CD4-positive, alpha-beta T cell (primary cell): ENCODE data around the gene HHAT. TPM values are rescaled to one million over a fixed set of nuclear protein-coding genes. Genes with fewer than 3 reads are reported as not detected.

ENCODE experiments used
- ATAC-seq: fragments of 200-7000 bp; cut with Tn5 transposase; one replicate; pipeline ENCODE4 v1.10.0; 2022; ENCODE audit warnings: mild to moderate bottlenecking; ENCODE audit not compliant: poor library complexity
- CTCF ChIA-PET: fragments of 350-600 bp; sonication (Branson Sonifier 250); formaldehyde crosslinking; loops from one replicate; lab custom pipeline; 2021; ENCODE audit warnings: antibody characterized with exemption, inconsistent platforms; lab: Charles Lee
- POLR2A ChIA-PET: fragments of 350-600 bp; sonication (Branson Sonifier 250); formaldehyde crosslinking; loops from one replicate; lab custom pipeline; 2021; ENCODE audit warnings: antibody characterized with exemption, inconsistent platforms; lab: Charles Lee
- DNase-seq, 14 experiments: peaks; one replicate each; pipeline ENCODE4 v3.0.0-alpha.2; 2013 to 2020; ENCODE audit warnings: mixed read lengths in 2 of 14
- H3K27ac ChIP-seq, 2 donors: one replicate each; pipeline versions ENCODE4 v1.5.1 to v1.7.0; 2013; ENCODE audit warnings: low read length in 2 of 2, low read depth in 1 of 2, mild to moderate bottlenecking in 1 of 2
- H3K27me3 ChIP-seq, 2 experiments: 1 replicate in 1 of 2; 2 replicates in 1 of 2; pipeline versions ENCODE4 v1.6.1 to v1.7.0; 2013; ENCODE audit warnings: low read length in 2 of 2, control low read depth in 1 of 2, mild to moderate bottlenecking in 1 of 2, moderate library complexity in 1 of 2; ENCODE audit not compliant: insufficient read depth in 2 of 2, control insufficient read depth in 1 of 2
- H3K36me3 ChIP-seq: one replicate; pipeline ENCODE4 v1.6.1; 2013; ENCODE audit warnings: low read length, control low read depth; ENCODE audit not compliant: insufficient read depth
- H3K4me1 ChIP-seq: one replicate; pipeline ENCODE4 v1.6.1; 2013; ENCODE audit warnings: low read length, control low read depth; ENCODE audit not compliant: insufficient read depth
- H3K4me3 ChIP-seq: one replicate; pipeline ENCODE4 v1.5.1; 2013; ENCODE audit warnings: mild to moderate bottlenecking, low read length, moderate library complexity
- H3K9me3 ChIP-seq, 2 experiments: 1 replicate in 1 of 2; 2 replicates in 1 of 2; pipeline versions ENCODE4 v1.6.1 to v1.7.0; 2013; ENCODE audit warnings: low read length in 2 of 2, mild to moderate bottlenecking in 2 of 2, control low read depth in 1 of 2, moderate library complexity in 1 of 2; ENCODE audit not compliant: control insufficient read depth in 1 of 2, insufficient read depth in 1 of 2
- H3K27ac Mint-ChIP-seq: one replicate; pipeline ENCODE4 v1.8.0; 2020; ENCODE audit warnings: mixed read lengths
- H3K27me3 Mint-ChIP-seq: one replicate; pipeline ENCODE4 v1.8.0; 2021; ENCODE audit warnings: mixed read lengths
- H3K36me3 Mint-ChIP-seq: one replicate; pipeline ENCODE4 v1.8.0; 2021; ENCODE audit warnings: low read depth, mixed read lengths
- H3K4me1 Mint-ChIP-seq: one replicate; pipeline ENCODE4 v1.8.0; 2021; ENCODE audit warnings: low read depth, mixed read lengths
- H3K4me3 Mint-ChIP-seq: one replicate; pipeline ENCODE4 v1.8.0; 2020; ENCODE audit warnings: mild to moderate bottlenecking, mixed read lengths
- H3K9me3 Mint-ChIP-seq: one replicate; pipeline ENCODE4 v1.8.0; 2020; ENCODE audit warnings: mixed read lengths
- CTCF ChIP-seq: fragments of 200-600 bp; IDR thresholded peaks from one replicate; pipeline ENCODE4 v1.8.0; 2022; ENCODE audit warnings: antibody characterized with exemption, mild to moderate bottlenecking
- intact Hi-C, 2 experiments: fragments of 100-400 bp; cut with DNase I in 1 of 2; cut with micrococcal nuclease in 1 of 2; formaldehyde crosslinking; loops; one replicate each; pipeline versions ENCODE4 v1.15.1 to v1.9.0; 2023 to 2025; cut with DNase I, micrococcal nuclease
- total RNA-seq, 174 experiments: library from RNA in 2 of 174; stranded (reverse) in 2 of 174; gene quantifications; one replicate each; pipeline ENCODE4 v1.2.3 and lab custom pipeline; 2021 to 2026

HHAT gene
- total RNA-seq, 2 experiments from 2014 or later: 3.1 to 3.3 TPM

- DNase-seq: no peak
- Histone ChIP-seq H3K4me1 (peaks cover 10% of the 10 kb centered on the region), H3K4me3 (no peak overlapping the region), H3K27me3 (peaks cover 22 to 25% of the 10 kb centered on the region in 2 experiments), H3K27ac (no peak overlapping the region), H3K36me3 (no peaks in the 10 kb centered on the region), H3K9me3 (peaks cover 0 to 5% of the 10 kb centered on the region in 2 experiments)
- Mint-ChIP-seq H3K4me3 (no peak overlapping the region), H3K27me3 (peaks cover 60% of the 10 kb centered on the region), H3K36me3 (no peaks in the 10 kb centered on the region), H3K4me1 (no peaks in the 10 kb centered on the region), H3K9me3 (no peaks in the 10 kb centered on the region), H3K27ac (no peak overlapping the region)
- TF ChIP-seq CTCF: no peak
- POLR2A ChIA-PET: no interaction called here
- intact Hi-C loops: no loop called here
- CTCF ChIA-PET: no interaction called here
- ATAC-seq: no peak
Measured at GRCh38 chr1:210296682-210297081, 32.0 kb upstream of the HHAT start.

GRCh38 chr1:210298296-210298695, 30.4 kb upstream of the HHAT start:
- no peaks in the 10 kb centered on the region for H3K36me3 ChIP-seq
- no peak overlapping the region for H3K27ac ChIP-seq
- TF ChIP-seq CTCF: no peak
- Mint-ChIP-seq H3K4me1 (no peaks in the 10 kb centered on the region), H3K9me3 (no peaks in the 10 kb centered on the region), H3K4me3 (no peak overlapping the region), H3K27me3 (peaks cover 56% of the 10 kb centered on the region), H3K36me3 (no peaks in the 10 kb centered on the region), H3K27ac (no peak overlapping the region)
- peaks cover 11% of the 10 kb centered on the region in 2 experiments for H3K27me3 ChIP-seq
- no peak overlapping the region for H3K4me3 ChIP-seq
- ChIA-PET POLR2A (no interaction called here), CTCF (no interaction called here)
- no peak for ATAC-seq
- no peaks in the 10 kb centered on the region for H3K4me1 ChIP-seq
- intact Hi-C loops: no loop called here
- no peaks in the 10 kb centered on the region for H3K9me3 ChIP-seq
- DNase-seq: no peak

- H3K4me1 Mint-ChIP-seq: no peaks in the 10 kb centered on the region
Measured at GRCh38 chr1:210298936-210299335, 29.8 kb upstream of the HHAT start.

More at GRCh38 chr1:210298936-210299335, 29.8 kb upstream of the HHAT start:
- Mint-ChIP-seq H3K9me3 (no peaks in the 10 kb centered on the region), H3K27ac (no peak overlapping the region), H3K27me3 (peaks cover 52% of the 10 kb centered on the region), H3K4me3 (no peak overlapping the region), H3K36me3 (no peaks in the 10 kb centered on the region)
- no peaks in the 10 kb centered on the region for H3K9me3 ChIP-seq
- peaks cover 7 to 11% of the 10 kb centered on the region in 2 experiments for H3K27me3 ChIP-seq
- ChIA-PET CTCF (no interaction called here), POLR2A (no interaction called here)
- no peaks in the 10 kb centered on the region for H3K36me3 ChIP-seq
- no peaks in the 10 kb centered on the region for H3K4me1 ChIP-seq
- H3K4me3 ChIP-seq: no peak overlapping the region
- ATAC-seq: no peak
- no peak overlapping the region for H3K27ac ChIP-seq
- no peak for TF ChIP-seq CTCF
- intact Hi-C loops: no loop called here
- no peak for DNase-seq
